Choroid plexus epithelial cell (primary cell): ENCODE results near the gene LRRC45.
A peak's percentile ranks its signal among the peaks of the same experiment; 100 is the strongest.

Experiments
- DNase-seq: peaks from one replicate; pipeline ENCODE4 v3.0.0-alpha.2; 2010; ENCODE audit warnings: low read depth
- H3K4me3 ChIP-seq: 2 replicates; pipeline ENCODE4 v1.5.1; 2011; ENCODE audit warnings: low read depth, mild to moderate bottlenecking, control low read depth, low read length, moderate library complexity
- TF ChIP-seq, protein P1 (sequence below): conservative IDR thresholded peaks from 2 replicates; pipeline ENCODE4 v1.5.1; 2011; ENCODE audit warnings: low read depth, mild to moderate bottlenecking, control low read depth, inconsistent platforms, low read length, moderate library complexity

The LRRC45 gene

DNA sequence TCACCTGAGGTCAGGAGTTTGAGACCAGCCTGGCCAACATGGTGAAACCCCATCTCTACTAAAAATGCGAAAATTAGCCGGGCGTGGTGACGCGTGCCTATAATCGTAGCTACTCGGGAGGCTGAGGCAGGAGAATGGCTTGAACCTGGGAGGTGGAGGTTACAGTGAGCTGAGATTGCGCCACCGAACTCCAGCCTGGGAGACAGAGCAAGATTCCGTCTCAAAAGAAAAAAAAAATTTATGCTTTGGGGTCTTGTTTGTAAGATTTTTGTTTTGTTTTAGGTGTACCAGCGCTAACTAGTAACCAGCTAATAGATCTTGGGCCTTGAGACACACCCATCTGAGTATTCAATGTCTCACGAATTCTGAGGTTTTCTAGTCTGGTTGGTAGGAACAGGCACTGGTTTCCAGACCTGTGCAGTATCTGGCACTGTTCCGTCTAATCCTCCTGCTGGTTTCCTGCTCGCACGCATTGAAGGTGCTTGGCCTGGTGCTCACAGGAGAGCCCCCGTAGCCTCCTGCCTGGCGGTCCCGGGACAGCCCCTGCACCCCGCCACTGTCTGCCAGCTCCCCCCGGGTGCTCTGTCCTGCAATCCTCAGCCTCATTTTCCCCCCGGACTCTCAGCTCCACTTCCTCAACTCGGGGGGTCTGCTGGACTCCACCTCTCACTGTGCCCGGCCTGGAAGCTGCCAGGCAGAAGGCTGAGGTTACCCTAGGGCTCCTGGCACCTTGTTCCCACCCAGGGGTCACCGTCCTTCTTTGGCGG lies 53.1 kb downstream of the LRRC45 start:
- TF ChIP-seq, protein P1, sequence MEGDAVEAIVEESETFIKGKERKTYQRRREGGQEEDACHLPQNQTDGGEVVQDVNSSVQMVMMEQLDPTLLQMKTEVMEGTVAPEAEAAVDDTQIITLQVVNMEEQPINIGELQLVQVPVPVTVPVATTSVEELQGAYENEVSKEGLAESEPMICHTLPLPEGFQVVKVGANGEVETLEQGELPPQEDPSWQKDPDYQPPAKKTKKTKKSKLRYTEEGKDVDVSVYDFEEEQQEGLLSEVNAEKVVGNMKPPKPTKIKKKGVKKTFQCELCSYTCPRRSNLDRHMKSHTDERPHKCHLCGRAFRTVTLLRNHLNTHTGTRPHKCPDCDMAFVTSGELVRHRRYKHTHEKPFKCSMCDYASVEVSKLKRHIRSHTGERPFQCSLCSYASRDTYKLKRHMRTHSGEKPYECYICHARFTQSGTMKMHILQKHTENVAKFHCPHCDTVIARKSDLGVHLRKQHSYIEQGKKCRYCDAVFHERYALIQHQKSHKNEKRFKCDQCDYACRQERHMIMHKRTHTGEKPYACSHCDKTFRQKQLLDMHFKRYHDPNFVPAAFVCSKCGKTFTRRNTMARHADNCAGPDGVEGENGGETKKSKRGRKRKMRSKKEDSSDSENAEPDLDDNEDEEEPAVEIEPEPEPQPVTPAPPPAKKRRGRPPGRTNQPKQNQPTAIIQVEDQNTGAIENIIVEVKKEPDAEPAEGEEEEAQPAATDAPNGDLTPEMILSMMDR: no peak
- no peak overlapping the region for H3K4me3 ChIP-seq
- DNase-seq: no peak

DNA sequence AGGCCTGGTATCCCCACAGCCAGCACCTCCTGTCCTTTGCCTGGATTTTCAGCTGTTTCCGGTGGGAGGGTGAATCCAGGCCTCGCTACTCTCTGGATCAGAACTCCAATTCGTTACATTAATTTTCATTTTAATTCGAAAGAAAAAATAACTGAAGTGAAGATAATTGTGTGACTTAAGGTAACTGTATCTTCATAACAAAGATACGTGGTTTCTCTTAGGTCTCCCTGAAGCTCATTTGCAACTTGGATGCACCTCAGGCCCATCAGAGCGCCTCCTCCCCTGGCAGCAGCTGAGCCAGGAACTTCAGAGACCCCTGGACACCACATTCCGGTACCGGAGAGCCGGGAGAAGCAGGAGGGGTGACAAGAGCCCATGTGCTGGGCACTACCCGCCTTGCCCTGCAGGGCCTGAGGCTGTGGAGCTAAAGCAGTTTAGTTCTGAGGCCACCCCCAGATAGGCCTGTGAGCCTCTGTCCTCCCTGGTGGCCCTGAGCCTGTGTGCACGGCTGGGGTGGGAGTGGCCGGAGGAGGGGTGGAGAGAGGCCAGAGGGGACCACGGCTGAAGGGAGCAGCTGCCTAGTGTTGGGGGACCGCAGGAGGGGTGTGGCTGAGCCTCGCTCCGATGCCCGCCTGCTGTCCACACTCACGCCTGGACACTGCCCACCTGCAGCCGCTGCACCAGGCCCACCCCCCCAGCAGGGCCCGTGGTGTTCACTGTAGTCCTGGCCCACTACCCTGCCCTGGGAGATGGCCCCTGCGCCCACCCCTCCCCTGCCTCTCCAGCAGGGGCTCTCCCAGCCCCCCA lies 53.9 kb downstream of the LRRC45 start:
- no peak for DNase-seq
- TF ChIP-seq, protein P1: no peak
- no peak overlapping the region for H3K4me3 ChIP-seq

GRCh38 chr17:82077617-82078358 lies 54.7 kb downstream of the LRRC45 start:
- no peak overlapping the region for H3K4me3 ChIP-seq
- peak; percentile 29 for DNase-seq
- TF ChIP-seq, protein P1: peak; percentile 13

GRCh38 chr17:82078433-82078832 lies 55.3 kb downstream of the LRRC45 start:
- H3K4me3 ChIP-seq: no peak overlapping the region
- TF ChIP-seq, protein P1: no peak
- DNase-seq: no peak

DNA sequence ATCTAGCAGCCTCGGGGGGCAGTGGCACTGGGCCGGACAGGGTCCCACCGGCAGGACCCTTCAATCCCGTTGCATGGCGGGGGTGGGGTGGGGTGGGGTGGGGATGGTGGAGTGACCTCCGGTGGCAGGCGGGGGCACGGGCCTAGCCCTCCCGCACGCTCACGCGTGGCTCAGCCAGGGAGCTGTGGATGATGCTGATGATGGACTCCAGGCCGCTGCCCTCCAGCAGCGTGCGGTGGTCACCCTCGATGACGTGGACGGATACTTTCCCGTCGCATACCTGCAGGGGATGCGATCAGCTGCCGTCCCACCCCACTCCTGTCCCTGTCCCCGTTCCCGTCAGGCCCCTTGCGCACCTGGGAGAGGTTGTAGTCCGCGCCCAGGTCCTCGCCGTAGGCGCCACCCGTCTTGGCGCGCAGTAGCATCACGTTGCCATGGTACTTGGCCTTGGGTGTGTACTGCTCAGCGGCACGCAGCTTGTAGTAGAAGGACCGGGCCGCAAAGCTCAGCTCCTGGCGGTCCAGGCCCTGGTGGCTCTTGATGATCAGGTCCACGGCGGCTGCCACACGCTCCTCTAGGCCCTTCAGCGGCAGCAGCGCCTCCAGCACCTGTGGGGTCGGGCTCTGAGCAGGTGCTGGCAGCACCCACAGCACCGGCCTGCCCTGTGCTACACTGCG lies 56.0 kb downstream of the LRRC45 start:
- TF ChIP-seq, protein P1: no peak
- no peak overlapping the region for H3K4me3 ChIP-seq
- DNase-seq: no peak

GRCh38 chr17:82080048-82080788 lies 57.1 kb downstream of the LRRC45 start:
- DNase-seq: no peak
- TF ChIP-seq, protein P1: no peak
- H3K4me3 ChIP-seq: no peak overlapping the region
